Measurements from ENCODE around the gene STARD3. TPM values are rescaled to one million over a fixed set of nuclear protein-coding genes. Genes with fewer than 3 reads are reported as not detected.

STARD3 gene
- total RNA-seq, 1 donor from 2014 or later = 87.6 TPM

GRCh38 chr17:39670746-39671145 is 33.8 kb downstream of the STARD3 start:
- no peaks in the 10 kb centered on the region for H3K36me3 ChIP-seq
- peaks cover 18 to 47% of the 10 kb centered on the region in 2 donors for H3K4me1 ChIP-seq
- TF ChIP-seq CTCF (IDR thresholded peaks at IDR 0.05) = no peak
- no peaks in the 10 kb centered on the region for H3K9me3 ChIP-seq
- DNase-seq (ENCODE audit: low spot score in 2 of 2) = no peak
- H3K27me3 ChIP-seq = no peaks in the 10 kb centered on the region
- H3K4me3 ChIP-seq = no peak overlapping the region
- intact Hi-C loops (cut with DNase I) = no loop called here
- H3K27ac ChIP-seq = no peak overlapping the region

- DNase-seq (ENCODE audit: low spot score in 2 of 2) = peak in 1 of 2 donors; percentile 69
- H3K36me3 ChIP-seq = no peaks in the 10 kb centered on the region
- peak overlapping the region; percentile 21 to 26 for H3K27ac ChIP-seq
- no peaks in the 10 kb centered on the region for H3K27me3 ChIP-seq
- TF ChIP-seq CTCF (IDR thresholded peaks at IDR 0.05) = peak; percentile 45 to 72 (median 53)
- no peaks in the 10 kb centered on the region for H3K9me3 ChIP-seq
- no peak overlapping the region for H3K4me3 ChIP-seq
- peaks cover 24 to 47% of the 10 kb centered on the region in 2 donors for H3K4me1 ChIP-seq
- intact Hi-C loops (cut with DNase I) = loop anchor here (1.0 kb wide), 1 partner anchor 50 kb away; no protein-coding TSS in a partner anchor
Observed at GRCh38 chr17:39671651-39672521, 34.9 kb downstream of the STARD3 start.

GRCh38 chr17:39672522-39673334 is 35.8 kb downstream of the STARD3 start:
- Histone ChIP-seq H3K27ac (peak overlapping the region; percentile 21 to 26), H3K9me3 (no peaks in the 10 kb centered on the region), H3K27me3 (no peaks in the 10 kb centered on the region), H3K4me1 (peaks cover 19 to 46% of the 10 kb centered on the region in 2 donors), H3K4me3 (no peak overlapping the region), H3K36me3 (no peaks in the 10 kb centered on the region)
- intact Hi-C loops (cut with DNase I) = loop anchor here (1.0 kb wide), 1 partner anchor 50 kb away; no protein-coding TSS in a partner anchor
- no peak for TF ChIP-seq CTCF (IDR thresholded peaks at IDR 0.05)
- peak in 1 of 2 donors; percentile 57 for DNase-seq (ENCODE audit: low spot score in 2 of 2)

GRCh38 chr17:39673335-39674081 is 36.6 kb downstream of the STARD3 start:
- Histone ChIP-seq H3K9me3 (no peaks in the 10 kb centered on the region), H3K4me1 (peaks cover 23 to 47% of the 10 kb centered on the region in 2 donors), H3K36me3 (no peaks in the 10 kb centered on the region), H3K4me3 (no peak overlapping the region), H3K27ac (peak overlapping the region in 1 of 2 donors; percentile 95), H3K27me3 (no peaks in the 10 kb centered on the region)
- intact Hi-C loops (cut with DNase I) = no loop called here
- peak in 1 of 2 donors; percentile 53 for DNase-seq (ENCODE audit: low spot score in 2 of 2)
- no peak for TF ChIP-seq CTCF (IDR thresholded peaks at IDR 0.05)

- peaks cover 23 to 46% of the 10 kb centered on the region in 2 donors for H3K4me1 ChIP-seq
- DNase-seq (ENCODE audit: low spot score in 2 of 2) = peak in 1 of 2 donors; percentile 42
- TF ChIP-seq CTCF (IDR thresholded peaks at IDR 0.05) = no peak
- no peak overlapping the region for H3K4me3 ChIP-seq
- intact Hi-C loops (cut with DNase I) = no loop called here
- no peaks in the 10 kb centered on the region for H3K27me3 ChIP-seq
- no peaks in the 10 kb centered on the region for H3K36me3 ChIP-seq
- H3K9me3 ChIP-seq = no peaks in the 10 kb centered on the region
- H3K27ac ChIP-seq = peak overlapping the region; percentile 90 to 95
Observed at GRCh38 chr17:39674179-39674578, 37.2 kb downstream of the STARD3 start.

All from ascending aorta (tissue), 2 donors.